Neural progenitor cell (in vitro differentiated cells): ENCODE results near the gene NCKAP5. TPM values are rescaled to one million over a fixed set of nuclear protein-coding genes. Genes with fewer than 3 reads are reported as not detected.

Experiments used
- DNase-seq: peaks from one replicate; pipeline ENCODE4 v3.0.0-alpha.2; 2016; ENCODE audit warnings: low spot score
- H2AFZ ChIP-seq: fragments of 200-600 bp; sonication (generic); replicated peaks from 2 replicates; pipeline ENCODE4 v1.6.1; 2016; ENCODE audit warnings: antibody characterized with exemption
- H3F3A ChIP-seq: fragments of 200-600 bp; sonication (generic); 2 replicates; pipeline ENCODE4 v1.6.1; 2016; ENCODE audit warnings: antibody characterized with exemption, low read depth
- H3K27ac ChIP-seq: fragments of 200-600 bp; sonication (generic); 2 replicates; pipeline ENCODE4 v1.5.1; 2016; ENCODE audit warnings: mild to moderate bottlenecking
- H3K27me3 ChIP-seq: fragments of 200-600 bp; sonication (generic); 2 replicates; pipeline ENCODE4 v1.6.1; 2016; ENCODE audit warnings: mild to moderate bottlenecking, moderate library complexity
- H3K36me3 ChIP-seq: fragments of 200-600 bp; sonication (generic); 2 replicates; pipeline ENCODE4 v1.5.1; 2016
- H3K4me1 ChIP-seq: fragments of 200-600 bp; sonication (generic); 2 replicates; pipeline ENCODE4 v1.6.1; 2016; ENCODE audit warnings: mixed run types
- H3K4me2 ChIP-seq: fragments of 200-600 bp; sonication (generic); 2 replicates; pipeline ENCODE4 v1.6.1; 2016
- H3K4me3 ChIP-seq: fragments of 200-600 bp; sonication (generic); 2 replicates; pipeline ENCODE4 v1.5.1; 2016
- H3K79me2 ChIP-seq: fragments of 200-600 bp; sonication (generic); 2 replicates; pipeline ENCODE4 v1.6.1; 2016; ENCODE audit warnings: low read depth
- H3K9ac ChIP-seq: fragments of 200-600 bp; sonication (generic); 2 replicates; pipeline ENCODE4 v1.6.1; 2016
- H3K9me3 ChIP-seq: fragments of 200-600 bp; sonication (generic); 2 replicates; pipeline ENCODE4 v1.5.1; 2016; ENCODE audit warnings: low read depth
- H4K20me1 ChIP-seq: fragments of 200-600 bp; sonication (generic); 2 replicates; pipeline ENCODE4 v1.6.1; 2016; ENCODE audit warnings: low read depth
- H3K27ac Mint-ChIP-seq: 3 replicates; pipeline ENCODE4 v1.8.0; 2021; ENCODE audit warnings: mixed read lengths
- H3K27me3 Mint-ChIP-seq: 2 replicates; pipeline ENCODE4 v1.8.0; 2022; ENCODE audit warnings: low read depth, mild to moderate bottlenecking, inconsistent platforms, moderate library complexity, mixed read lengths; ENCODE audit not compliant: insufficient read depth
- H3K36me3 Mint-ChIP-seq: 3 replicates; pipeline ENCODE4 v1.8.0; 2021; ENCODE audit warnings: mixed read lengths
- H3K4me1 Mint-ChIP-seq: 3 replicates; pipeline ENCODE4 v1.8.0; 2021; ENCODE audit warnings: mixed read lengths
- H3K4me3 Mint-ChIP-seq: 3 replicates; pipeline ENCODE4 v1.8.0; 2021; ENCODE audit warnings: mild to moderate bottlenecking, moderate library complexity, mixed read lengths
- H3K9me3 Mint-ChIP-seq: 3 replicates; pipeline ENCODE4 v1.8.0; 2020; ENCODE audit warnings: mixed read lengths
- CTCF ChIP-seq: fragments of 200-600 bp; sonication (generic); IDR thresholded peaks from 2 replicates; pipeline ENCODE4 v1.5.1; 2017; ENCODE audit warnings: antibody characterized with exemption, mild to moderate bottlenecking
- EZH2 ChIP-seq: fragments of 200-600 bp; sonication (generic); IDR thresholded peaks from 2 replicates; pipeline ENCODE4 v1.6.1; 2017; ENCODE audit warnings: antibody characterized with exemption, mild to moderate bottlenecking, moderate library complexity
- EZH2phosphoT487 ChIP-seq: fragments of 200-600 bp; sonication (generic); IDR thresholded peaks from 2 replicates; pipeline ENCODE4 v1.6.1; 2017; ENCODE audit warnings: antibody characterized with exemption
- total RNA-seq: library from RNA; depleted of rRNA; stranded (reverse); fragments of >200 nt; gene quantifications from 2 replicates; pipeline ENCODE4 v1.2.3, GENCODE V29; 2015; ENCODE audit warnings: low replicate concordance

The NCKAP5 gene
- total RNA-seq, 1 donor from 2014 or later, result 0.47 TPM

- Histone ChIP-seq H3K79me2 (no peaks in the 10 kb centered on the region), H3K27me3 (no peaks in the 10 kb centered on the region), H4K20me1 (no peaks in the 10 kb centered on the region), H3K4me2 (no peak overlapping the region), H3K27ac (no peak overlapping the region), H3K4me1 (peaks cover 5% of the 10 kb centered on the region), H2AFZ (no peak overlapping the region), H3K36me3 (no peaks in the 10 kb centered on the region), H3K4me3 (no peak overlapping the region), H3K9me3 (no peaks in the 10 kb centered on the region), H3F3A (no peaks in the 10 kb centered on the region), H3K9ac (no peak overlapping the region)
- DNase-seq, result no peak
- H3K27ac Mint-ChIP-seq, result no peak overlapping the region
- H3K9me3 Mint-ChIP-seq, result no peaks in the 10 kb centered on the region
- no peak for TF ChIP-seq CTCF
- TF ChIP-seq EZH2, result no peak
- no peak for TF ChIP-seq EZH2phosphoT487
- H3K36me3 Mint-ChIP-seq, result no peaks in the 10 kb centered on the region
- no peak overlapping the region for H3K4me3 Mint-ChIP-seq
- peaks cover 10% of the 10 kb centered on the region for H3K4me1 Mint-ChIP-seq
- H3K27me3 Mint-ChIP-seq, result no peaks in the 10 kb centered on the region
These were observed 652.3 kb downstream of the NCKAP5 start for GRCh38 chr2:132915812-132916549.

GRCh38 chr2:132911726-132912724, 656.2 kb downstream of the NCKAP5 start:
- Mint-ChIP-seq H3K4me3 (no peak overlapping the region), H3K9me3 (no peaks in the 10 kb centered on the region), H3K4me1 (peaks cover 10% of the 10 kb centered on the region), H3K36me3 (no peaks in the 10 kb centered on the region), H3K27me3 (peaks cover 2% of the 10 kb centered on the region), H3K27ac (peak overlapping the region; percentile 46)
- H3K4me1 ChIP-seq, result peaks cover 5% of the 10 kb centered on the region
- peak; percentile 47 for DNase-seq
- no peaks in the 10 kb centered on the region for H3K79me2 ChIP-seq
- peak; percentile 47 for TF ChIP-seq CTCF
- TF ChIP-seq EZH2, result no peak
- no peaks in the 10 kb centered on the region for H3K27me3 ChIP-seq
- no peaks in the 10 kb centered on the region for H3K36me3 ChIP-seq
- H3K4me2 ChIP-seq, result no peak overlapping the region
- H3K9me3 ChIP-seq, result no peaks in the 10 kb centered on the region
- H4K20me1 ChIP-seq, result no peaks in the 10 kb centered on the region
- H3K9ac ChIP-seq, result no peak overlapping the region
- H2AFZ ChIP-seq, result peak overlapping the region; percentile 90
- H3F3A ChIP-seq, result no peaks in the 10 kb centered on the region
- no peak overlapping the region for H3K27ac ChIP-seq
- H3K4me3 ChIP-seq, result no peak overlapping the region

GRCh38 chr2:132910432-132910831, 657.8 kb downstream of the NCKAP5 start:
- H3K27ac Mint-ChIP-seq, result no peak overlapping the region
- Histone ChIP-seq H3K4me1 (peaks cover 5% of the 10 kb centered on the region), H2AFZ (no peak overlapping the region), H3K4me3 (no peak overlapping the region), H3K9ac (no peak overlapping the region), H3K9me3 (no peaks in the 10 kb centered on the region), H3F3A (no peaks in the 10 kb centered on the region), H3K4me2 (no peak overlapping the region), H3K27me3 (no peaks in the 10 kb centered on the region), H4K20me1 (no peaks in the 10 kb centered on the region), H3K79me2 (no peaks in the 10 kb centered on the region), H3K27ac (no peak overlapping the region), H3K36me3 (no peaks in the 10 kb centered on the region)
- no peaks in the 10 kb centered on the region for H3K9me3 Mint-ChIP-seq
- DNase-seq, result no peak
- peaks cover 2% of the 10 kb centered on the region for H3K27me3 Mint-ChIP-seq
- H3K4me1 Mint-ChIP-seq, result peaks cover 10% of the 10 kb centered on the region
- H3K4me3 Mint-ChIP-seq, result no peak overlapping the region
- TF ChIP-seq EZH2phosphoT487, result no peak
- TF ChIP-seq CTCF, result no peak
- no peak for TF ChIP-seq EZH2
- H3K36me3 Mint-ChIP-seq, result no peaks in the 10 kb centered on the region
